HL-60 (cell line): ENCODE results near the gene SUSD4.

Experiments used
- DNase-seq, 2 experiments: peaks; one replicate each; pipeline ENCODE4 v3.0.0-alpha.2; 2010 to 2020; ENCODE audit warnings: low read depth in 1 of 2, low spot score in 1 of 2
- H3K27ac ChIP-seq: fragments of 250-450 bp; sonication (Bioruptor Pico); replicated peaks from 2 replicates; pipeline ENCODE4 v1.5.1; 2020; ENCODE audit warnings: mild to moderate bottlenecking, moderate library complexity
- H3K27me3 ChIP-seq: fragments of 250-450 bp; sonication (Bioruptor Pico); 2 replicates; pipeline ENCODE4 v1.5.1; 2021; ENCODE audit warnings: mild to moderate bottlenecking, moderate library complexity; ENCODE audit not compliant: insufficient read depth, poor library complexity, severe bottlenecking
- H3K4me3 ChIP-seq: replicated peaks from 2 replicates; pipeline ENCODE4 v1.5.1; 2011; ENCODE audit warnings: mild to moderate bottlenecking, control low read depth, low read length; ENCODE audit not compliant: insufficient read depth
- CTCF ChIP-seq: IDR thresholded peaks from one replicate; pipeline ENCODE4 v1.5.1; 2011; ENCODE audit warnings: low read length, control low read depth, inconsistent platforms; ENCODE audit not compliant: insufficient read depth
- GABPA ChIP-seq: IDR thresholded peaks from 2 replicates; pipeline ENCODE4 v1.6.1; 2012; ENCODE audit warnings: low read depth
- POLR2AphosphoS5 ChIP-seq: IDR thresholded peaks from 2 replicates; pipeline ENCODE4 v1.6.1; 2012; ENCODE audit warnings: low read depth
- REST ChIP-seq: IDR thresholded peaks from 2 replicates; pipeline ENCODE4 v1.6.1; 2012; ENCODE audit warnings: low read depth; ENCODE audit not compliant: insufficient replicate concordance
- SPI1 ChIP-seq: IDR thresholded peaks from 2 replicates; pipeline ENCODE4 v1.6.1; 2012; ENCODE audit warnings: low read depth, mild to moderate bottlenecking, borderline replicate concordance

The SUSD4 gene

GRCh38 chr1:223229756-223230155, 134.2 kb downstream of the SUSD4 start:
- H3K27ac ChIP-seq, result no peak overlapping the region
- TF ChIP-seq SPI1, result no peak
- no peak for TF ChIP-seq REST
- TF ChIP-seq POLR2AphosphoS5, result no peak
- no peak for TF ChIP-seq GABPA
- TF ChIP-seq CTCF, result no peak
- no peak overlapping the region for H3K4me3 ChIP-seq
- DNase-seq, result no peak
- peaks cover 5% of the 10 kb centered on the region for H3K27me3 ChIP-seq

- TF ChIP-seq POLR2AphosphoS5, result no peak
- no peak for TF ChIP-seq SPI1
- no peak for TF ChIP-seq GABPA
- TF ChIP-seq CTCF, result no peak
- TF ChIP-seq REST, result no peak
- Histone ChIP-seq H3K4me3 (no peak overlapping the region), H3K27me3 (peaks cover 4% of the 10 kb centered on the region), H3K27ac (no peak overlapping the region)
- DNase-seq, result no peak
These were observed 134.9 kb downstream of the SUSD4 start for GRCh38 chr1:223228931-223229528.

GRCh38 chr1:223228201-223228600, 135.8 kb downstream of the SUSD4 start:
- DNase-seq, result no peak
- Histone ChIP-seq H3K27me3 (no peaks in the 10 kb centered on the region), H3K4me3 (no peak overlapping the region), H3K27ac (no peak overlapping the region)
- TF ChIP-seq REST, result no peak
- no peak for TF ChIP-seq CTCF
- TF ChIP-seq POLR2AphosphoS5, result no peak
- no peak for TF ChIP-seq GABPA
- TF ChIP-seq SPI1, result no peak
